ENCODE measurements around the gene SLC35B1.
"Not testable (repeated sequence)": the region's sequence is repeated elsewhere in the genome, so short reads cannot be mapped to it uniquely, and the experiment has no call there.

The SLC35B1 gene

GRCh38 chr17:49729069-49729468, 21.3 kb upstream of the SLC35B1 start:
- H3K4me1 ChIP-seq, result peaks cover 11% of the 10 kb centered on the region
- H2AFZ ChIP-seq, result no peak overlapping the region
- H3K9ac ChIP-seq, result no peak overlapping the region
- TF ChIP-seq CTCF (IDR thresholded peaks at IDR 0.05), result no peak
- no peak overlapping the region for H3K4me3 ChIP-seq (ENCODE audit: low read depth, low read length)
- peaks cover 55% of the 10 kb centered on the region for H3K79me2 ChIP-seq
- H3K36me3 ChIP-seq (ENCODE audit: control insufficient read depth, insufficient read depth, low read length), result no peaks in the 10 kb centered on the region
- H3K27me3 ChIP-seq (ENCODE audit: control insufficient read depth, insufficient read depth, low read length), result no peaks in the 10 kb centered on the region
- H3K4me2 ChIP-seq (ENCODE audit: low read length), result no peak overlapping the region
- no peaks in the 10 kb centered on the region for H3K9me3 ChIP-seq (ENCODE audit: control insufficient read depth, low read length)
- H3K27ac ChIP-seq, result peak overlapping the region; percentile 66

DNA sequence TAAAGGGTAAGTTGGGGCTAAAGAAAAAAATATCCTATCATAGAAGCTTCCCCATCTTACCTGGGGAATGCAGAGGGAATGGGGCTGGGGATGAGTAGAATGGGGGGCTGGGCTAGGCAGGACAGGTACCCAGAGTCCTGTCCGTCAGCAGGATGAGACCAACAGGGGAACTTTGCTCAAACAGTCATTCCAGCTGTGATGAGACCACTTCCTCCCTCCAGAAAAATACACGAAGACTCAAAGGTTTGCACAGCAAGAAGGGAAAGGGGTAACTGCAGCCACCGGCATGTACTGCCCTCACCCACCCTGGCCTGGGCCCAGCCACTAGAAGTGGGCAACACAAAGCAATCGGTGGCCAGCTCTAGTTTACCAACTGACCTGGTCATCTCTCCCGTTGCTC, 20.7 kb upstream of the SLC35B1 start:
- Histone ChIP-seq H3K4me1 (peaks cover 15% of the 10 kb centered on the region), H3K9ac (no peak overlapping the region), H3K27ac (no peak overlapping the region), H3K4me3 (ENCODE audit: low read depth, low read length) (no peak overlapping the region), H3K36me3 (ENCODE audit: control insufficient read depth, insufficient read depth, low read length) (no peaks in the 10 kb centered on the region), H3K9me3 (ENCODE audit: control insufficient read depth, low read length) (no peaks in the 10 kb centered on the region), H2AFZ (no peak overlapping the region), H3K79me2 (peaks cover 58% of the 10 kb centered on the region), H3K4me2 (ENCODE audit: low read length) (no peak overlapping the region), H3K27me3 (ENCODE audit: control insufficient read depth, insufficient read depth, low read length) (no peaks in the 10 kb centered on the region)
- TF ChIP-seq CTCF (IDR thresholded peaks at IDR 0.05), result no peak

DNA sequence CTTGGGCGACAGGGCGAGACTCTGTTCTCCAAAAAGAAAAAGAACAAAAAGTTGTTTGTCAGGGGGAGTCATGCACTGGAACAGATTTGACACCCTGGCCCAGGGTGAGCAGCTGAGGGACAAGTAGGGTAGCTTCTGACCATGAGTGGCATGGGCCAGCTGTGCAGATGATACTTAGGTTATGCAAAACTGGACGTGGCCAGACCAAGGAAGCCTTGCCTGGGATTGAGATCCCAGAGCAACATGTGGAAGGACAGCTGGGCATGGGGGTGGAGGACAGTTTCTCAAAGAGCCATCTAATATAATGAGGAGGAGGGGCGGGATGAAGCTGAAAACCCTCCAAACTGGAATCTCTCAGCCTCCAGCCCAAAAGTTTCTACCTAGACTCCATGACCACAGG, 19.6 kb upstream of the SLC35B1 start:
- Histone ChIP-seq H2AFZ (no peak overlapping the region), H3K9ac (no peak overlapping the region), H3K4me2 (ENCODE audit: low read length) (no peak overlapping the region), H3K4me3 (ENCODE audit: low read depth, low read length) (no peak overlapping the region), H3K36me3 (ENCODE audit: control insufficient read depth, insufficient read depth, low read length) (no peaks in the 10 kb centered on the region), H3K27me3 (ENCODE audit: control insufficient read depth, insufficient read depth, low read length) (no peaks in the 10 kb centered on the region), H3K9me3 (ENCODE audit: control insufficient read depth, low read length) (no peaks in the 10 kb centered on the region), H3K79me2 (peaks cover 50% of the 10 kb centered on the region), H3K4me1 (peaks cover 24% of the 10 kb centered on the region), H3K27ac (no peak overlapping the region)
- no peak for TF ChIP-seq CTCF (IDR thresholded peaks at IDR 0.05)

GRCh38 chr17:49725452-49726130, 17.8 kb upstream of the SLC35B1 start:
- Histone ChIP-seq H3K4me3 (ENCODE audit: low read depth, low read length) (no peak overlapping the region), H3K79me2 (peaks cover 39% of the 10 kb centered on the region), H3K9ac (no peak overlapping the region), H3K4me2 (ENCODE audit: low read length) (no peak overlapping the region), H2AFZ (no peak overlapping the region), H3K4me1 (peaks cover 24% of the 10 kb centered on the region), H3K27me3 (ENCODE audit: control insufficient read depth, insufficient read depth, low read length) (no peaks in the 10 kb centered on the region), H3K27ac (no peak overlapping the region), H3K9me3 (ENCODE audit: control insufficient read depth, low read length) (no peaks in the 10 kb centered on the region), H3K36me3 (ENCODE audit: control insufficient read depth, insufficient read depth, low read length) (no peaks in the 10 kb centered on the region)
- no peak for TF ChIP-seq CTCF (IDR thresholded peaks at IDR 0.05)

GRCh38 chr17:49724552-49724951, 16.8 kb upstream of the SLC35B1 start:
- H3K9ac ChIP-seq; H2AFZ ChIP-seq; H3K27me3 ChIP-seq (ENCODE audit: control insufficient read depth, insufficient read depth, low read length); H3K9me3 ChIP-seq (ENCODE audit: control insufficient read depth, low read length); H3K4me3 ChIP-seq (ENCODE audit: low read depth, low read length); H3K4me2 ChIP-seq (ENCODE audit: low read length); H3K27ac ChIP-seq; H3K36me3 ChIP-seq (ENCODE audit: control insufficient read depth, insufficient read depth, low read length): not testable (repeated sequence)
- H3K79me2 ChIP-seq, result peaks cover 36% of the 10 kb centered on the region
- peaks cover 20% of the 10 kb centered on the region for H3K4me1 ChIP-seq

Data from parathyroid adenoma (tissue), 2 donors.